Neural cell (in vitro differentiated cells): ENCODE measurements around the gene SLC12A4.

Experiments used
- CTCF ChIP-seq: fragments of 450-650 bp; IDR thresholded peaks from 2 replicates; pipeline ENCODE4 v1.5.1; 2014; ENCODE audit warnings: antibody characterized with exemption, mild to moderate bottlenecking, moderate library complexity; ENCODE audit not compliant: poor library complexity, severe bottlenecking
- EZH2 ChIP-seq: fragments of 200-600, 300-800 bp; shearing (Covaris generic), sonication (generic); IDR thresholded peaks from 2 replicates; pipeline ENCODE4 v1.6.1; 2014; ENCODE audit warnings: antibody characterized with exemption, low read length, borderline replicate concordance, mild to moderate bottlenecking; ENCODE audit not compliant: insufficient read depth, poor library complexity, severe bottlenecking

GRCh38 chr16:67907397-67908180, 60.8 kb downstream of the SLC12A4 start:
- TF ChIP-seq EZH2 (no peak), CTCF (no peak)
